Psoas muscle (tissue), 8 donors: Measurements from ENCODE around the gene ADH1C. TPM values are rescaled to one million over a fixed set of nuclear protein-coding genes. Genes with fewer than 3 reads are reported as not detected.

Experiments
- ATAC-seq, 4 donors: fragments of 200-7000 bp; cut with Tn5 transposase; one replicate each; pipeline ENCODE4 v1.9.1; 2020; ENCODE audit warnings: moderate library complexity in 3 of 4, mild to moderate bottlenecking in 2 of 4
- DNase-seq, 2 donors: peaks; one replicate each; pipeline ENCODE4 v3.0.0-alpha.2; 2020
- H3K27ac ChIP-seq: fragments of 200-600 bp; one replicate; pipeline ENCODE4 v1.8.0; 2022
- H3K27me3 ChIP-seq, 3 donors: fragments of 200-600 bp in 1 of 3; one replicate each; pipeline versions ENCODE4 v1.6.1 to v1.8.0; 2013 to 2022; ENCODE audit warnings: low read length in 2 of 3, mild to moderate bottlenecking in 2 of 3, moderate library complexity in 1 of 3; ENCODE audit not compliant: insufficient read depth in 3 of 3
- H3K36me3 ChIP-seq, 2 donors: fragments of 200-600 bp in 1 of 2; one replicate each; pipeline versions ENCODE4 v1.6.1 to v1.8.0; 2013 to 2022; ENCODE audit warnings: low read depth in 1 of 2, mild to moderate bottlenecking in 1 of 2, moderate library complexity in 1 of 2; ENCODE audit not compliant: insufficient read depth in 1 of 2
- H3K4me1 ChIP-seq: fragments of 200-600 bp; one replicate; pipeline ENCODE4 v1.8.0; 2022
- H3K4me3 ChIP-seq: fragments of 200-600 bp; one replicate; pipeline ENCODE4 v1.8.0; 2022; ENCODE audit warnings: mild to moderate bottlenecking
- H3K9me3 ChIP-seq: fragments of 200-600 bp; one replicate; pipeline ENCODE4 v1.8.0; 2022
- CTCF ChIP-seq: fragments of 200-600 bp; IDR thresholded peaks from one replicate; pipeline ENCODE4 v1.8.0; 2022; ENCODE audit warnings: antibody characterized with exemption
- WGBS, 3 donors: extraction: QIAGEN DNeasy Blood & Tissue Kit; methylation state at CpG; one replicate each; pipeline versions ENCODE4 v1.1.6 to v1.1.7; 2013; 5-methylcytosine and 5-hydroxymethylcytosine counted together
- intact Hi-C, 2 donors: fragments of 100-400 bp; cut with DNase I; formaldehyde crosslinking; loops; one replicate each; pipeline versions ENCODE4 v1.11.0 to v1.14.2; 2022
- polyA plus RNA-seq, 3 donors: library from polyadenylated mRNA; stranded (reverse); fragments of 200-250 nt; gene quantifications; one replicate each; pipeline ENCODE4 v1.2.3, GENCODE V29; 2013
- total RNA-seq, 4 donors: library from RNA; stranded (reverse); fragmentation: NEBNext Ultra II Directional in 2 of 4; extraction: Animal tissue kit (Norgen Biotek cat#: 25700) in 2 of 4; gene quantifications; one replicate each; pipeline versions ENCODE4 v1.2.1 to v1.2.4, GENCODE V29; 2021 to 2023
- donor health status: healthy with polysubstance abuse.
- donor health status: DM: no; HTN: no; CAD: no; lungs with moderate emphysema.
- donor health status: Bipolar disorder and iron deficiency.
- donor health status: healthy.
- donor health status: DM: yes; HTN: yes; CAD: no.
- donor health status: DM: no; HTN: no; CAD: no.
- donor health status: DM: no; HTN: no; CAD: no.
- donor health status: DM: yes; HTN: yes; CAD: no.

Gene ADH1C
- total and polyA plus RNA-seq, 7 donors = 1.8 to 10.6 (median 4.7) TPM

DNA sequence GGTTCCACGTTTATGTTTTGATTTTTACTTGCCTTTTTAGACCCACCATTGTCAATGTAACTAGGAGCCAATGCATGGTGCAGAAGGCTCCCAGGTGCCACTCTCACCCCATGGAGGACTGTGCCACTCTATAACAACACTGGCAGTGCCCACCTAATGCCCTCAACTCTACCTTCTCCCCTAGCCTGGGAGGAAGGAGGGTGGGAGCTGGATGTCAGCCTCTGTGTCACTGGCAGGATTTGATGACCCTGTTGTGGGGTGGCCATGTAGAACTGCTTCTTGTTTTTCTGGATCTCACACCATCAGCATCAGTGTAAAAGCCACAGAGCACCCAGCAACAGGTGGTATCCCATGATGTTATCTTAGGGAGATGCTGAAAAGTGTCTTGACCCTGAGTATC, 17.7 kb downstream of the ADH1C start:
- Histone ChIP-seq H3K4me3 (no peak overlapping the region), H3K4me1 (no peaks in the 10 kb centered on the region), H3K36me3 (no peaks in the 10 kb centered on the region), H3K27ac (no peak overlapping the region), H3K9me3 (no peaks in the 10 kb centered on the region), H3K27me3 (no peaks in the 10 kb centered on the region)
- no peak for TF ChIP-seq CTCF
- 68 to 77% (median 70%) methylated on average over 1 of the region's 1 CpG for WGBS, 3 donors
- DNase-seq (no peak), ATAC-seq (no peak)
- intact Hi-C loops = no loop called here

GRCh38 chr4:99330648-99331047, 21.9 kb downstream of the ADH1C start:
- H3K27me3 ChIP-seq = no peaks in the 10 kb centered on the region
- H3K9me3 ChIP-seq = peaks cover 4% of the 10 kb centered on the region
- WGBS, 3 donors = 87 to 94% (median 93%) methylated on average over 3 of the region's 3 CpGs
- intact Hi-C loops = no loop called here
- DNase-seq = peak in 1 of 2 donors; percentile 21
- H3K36me3 ChIP-seq = no peaks in the 10 kb centered on the region
- H3K27ac ChIP-seq = no peak overlapping the region
- ATAC-seq = no peak
- peaks cover 2% of the 10 kb centered on the region for H3K4me1 ChIP-seq
- no peak for TF ChIP-seq CTCF
- no peak overlapping the region for H3K4me3 ChIP-seq

DNA sequence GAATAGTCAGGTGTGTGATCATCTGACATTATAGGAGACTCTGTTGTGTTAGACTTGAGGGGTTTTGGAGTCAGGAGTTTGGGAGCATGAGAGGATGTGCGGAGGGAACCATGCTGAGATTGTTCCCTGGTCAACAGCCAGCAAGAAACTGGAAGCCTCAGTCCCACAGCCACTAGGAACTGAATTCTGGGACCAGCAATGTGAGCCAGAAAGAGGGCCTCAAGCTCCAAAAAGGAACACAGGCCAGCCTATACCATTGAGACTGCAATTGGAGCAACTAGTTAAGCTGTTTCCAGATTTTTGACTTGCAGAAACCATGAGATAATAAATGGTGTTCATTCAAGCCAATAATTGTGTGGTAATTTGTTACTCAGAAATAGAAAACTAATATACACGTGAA, 22.7 kb downstream of the ADH1C start:
- ATAC-seq (no peak), DNase-seq (no peak)
- Histone ChIP-seq H3K9me3 (peaks cover 4% of the 10 kb centered on the region), H3K36me3 (no peaks in the 10 kb centered on the region), H3K4me1 (peaks cover 10% of the 10 kb centered on the region), H3K4me3 (no peak overlapping the region), H3K27me3 (no peaks in the 10 kb centered on the region), H3K27ac (no peak overlapping the region)
- WGBS, 3 donors = 82 to 90% (median 86%) methylated on average over 2 of the region's 2 CpGs
- TF ChIP-seq CTCF = no peak
- intact Hi-C loops = loop anchor here in 1 of 2 donors (10.0 kb wide), 1 partner anchor 675 kb away; the partner anchor contains the start of gene TSPAN5

DNA sequence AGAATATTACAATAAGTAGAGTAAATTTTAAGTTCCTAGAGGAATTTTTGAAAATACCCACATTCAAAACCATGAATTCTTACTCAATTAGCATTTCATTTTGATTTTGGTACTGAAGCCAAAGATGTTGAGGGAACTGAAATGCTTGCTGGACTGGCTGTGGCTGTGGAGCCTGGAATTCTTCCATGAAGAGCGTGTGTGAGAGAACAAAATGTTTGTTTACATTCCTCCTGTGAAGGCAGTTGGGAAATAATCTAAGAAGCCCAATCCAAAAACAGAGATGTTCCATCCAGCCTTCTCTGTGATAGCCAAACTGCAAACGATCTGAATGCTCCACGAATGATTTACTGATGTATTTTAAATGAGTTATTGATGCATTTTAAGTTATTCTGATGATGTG, 27.6 kb downstream of the ADH1C start:
- Histone ChIP-seq H3K4me3 (no peak overlapping the region), H3K36me3 (no peaks in the 10 kb centered on the region), H3K4me1 (peaks cover 28% of the 10 kb centered on the region), H3K9me3 (peaks cover 4% of the 10 kb centered on the region), H3K27me3 (no peaks in the 10 kb centered on the region), H3K27ac (peak overlapping the region; percentile 71)
- WGBS, 3 donors = 14 to 18% (median 15%) methylated on average over 3 of the region's 3 CpGs
- ATAC-seq (peak; percentile 60 to 90 (median 74)), DNase-seq (peak; percentile 61 to 80)
- intact Hi-C loops = loop anchor here (5.0 to 10.0 kb wide), 2 partner anchors 393 to 670 kb away; partner anchors contain the start of gene TSPAN5 (in 1 of the 2)
- TF ChIP-seq CTCF = no peak

DNA sequence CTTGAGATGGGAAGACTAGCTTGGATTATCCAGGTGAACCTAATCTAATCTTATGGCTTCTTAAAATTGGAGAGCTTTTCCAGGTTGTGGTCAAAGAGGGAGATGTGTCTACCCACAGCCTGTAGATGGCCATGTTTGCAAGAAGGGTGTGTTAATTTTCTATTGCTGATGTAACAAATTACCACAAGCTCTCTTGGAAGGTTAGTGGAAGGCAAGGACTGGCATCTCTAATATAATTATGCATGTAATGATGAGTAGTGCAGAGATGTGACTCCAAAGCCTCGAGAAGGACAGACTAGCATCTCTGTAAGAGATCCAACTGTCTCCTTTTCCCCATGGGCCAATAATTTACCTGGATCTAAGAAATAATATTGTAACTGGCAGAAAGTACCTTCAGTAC, 28.2 kb downstream of the ADH1C start:
- ATAC-seq (peak in 2 of 4 donors; percentile 19 to 24), DNase-seq (no peak)
- H3K27me3 ChIP-seq = no peaks in the 10 kb centered on the region
- no peaks in the 10 kb centered on the region for H3K36me3 ChIP-seq
- H3K27ac ChIP-seq = peak overlapping the region; percentile 71
- H3K4me1 ChIP-seq = peaks cover 28% of the 10 kb centered on the region
- H3K4me3 ChIP-seq = no peak overlapping the region
- 7 to 11% (median 9%) methylated on average over 1 of the region's 1 CpG for WGBS, 3 donors
- TF ChIP-seq CTCF = no peak
- intact Hi-C loops = loop anchor here (5.0 to 10.0 kb wide), 2 partner anchors 392 to 670 kb away; partner anchors contain the start of gene TSPAN5 (in 1 of the 2)
- H3K9me3 ChIP-seq = peaks cover 4% of the 10 kb centered on the region
